ENCODE data around the gene RBM19.

DNA sequence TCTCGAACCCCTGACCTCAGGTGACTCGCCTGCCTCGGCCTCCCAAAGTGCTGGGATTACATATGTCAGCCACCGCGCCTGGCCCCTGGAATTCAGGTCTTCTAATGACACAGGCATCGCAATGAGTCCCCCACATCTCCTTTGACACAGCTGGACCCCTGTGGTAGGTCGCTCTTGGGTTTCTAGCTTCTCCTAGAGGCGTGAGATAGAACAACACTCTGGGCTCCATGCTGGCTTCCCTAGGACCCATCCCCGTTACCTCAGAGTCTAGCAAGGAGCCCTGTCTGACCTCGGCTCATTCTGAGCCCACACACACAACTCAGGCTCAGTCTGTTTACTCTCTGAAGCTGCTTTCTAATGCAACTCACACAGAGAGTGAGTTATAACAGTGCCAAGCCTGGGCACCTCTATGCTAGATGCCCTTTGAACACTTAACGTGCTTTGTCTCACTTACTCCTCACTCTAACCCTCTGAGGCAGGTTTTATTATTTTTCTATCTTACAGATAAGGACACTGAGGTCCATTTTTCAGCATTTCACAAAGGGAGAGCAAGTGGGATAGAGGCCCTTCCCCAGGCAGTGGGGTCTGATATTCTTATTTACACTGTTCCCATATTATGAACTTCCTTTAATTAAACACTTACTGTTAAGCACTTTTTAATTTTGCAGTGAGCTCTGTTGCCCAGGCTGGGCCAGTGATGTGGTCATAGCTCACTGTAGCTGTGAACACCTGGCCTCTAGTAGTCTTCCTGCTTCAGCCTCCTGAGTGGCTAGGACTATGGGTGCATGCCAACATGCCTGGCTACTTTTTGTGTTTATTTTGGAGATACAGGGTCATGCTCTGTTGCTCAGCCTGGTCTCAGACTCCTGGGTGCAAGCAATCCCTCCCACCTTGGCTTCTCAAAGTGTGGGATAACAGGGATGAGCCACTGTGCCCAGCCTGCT lies 40.6 kb upstream of the RBM19 start:
- TF ChIP-seq, protein P1, sequence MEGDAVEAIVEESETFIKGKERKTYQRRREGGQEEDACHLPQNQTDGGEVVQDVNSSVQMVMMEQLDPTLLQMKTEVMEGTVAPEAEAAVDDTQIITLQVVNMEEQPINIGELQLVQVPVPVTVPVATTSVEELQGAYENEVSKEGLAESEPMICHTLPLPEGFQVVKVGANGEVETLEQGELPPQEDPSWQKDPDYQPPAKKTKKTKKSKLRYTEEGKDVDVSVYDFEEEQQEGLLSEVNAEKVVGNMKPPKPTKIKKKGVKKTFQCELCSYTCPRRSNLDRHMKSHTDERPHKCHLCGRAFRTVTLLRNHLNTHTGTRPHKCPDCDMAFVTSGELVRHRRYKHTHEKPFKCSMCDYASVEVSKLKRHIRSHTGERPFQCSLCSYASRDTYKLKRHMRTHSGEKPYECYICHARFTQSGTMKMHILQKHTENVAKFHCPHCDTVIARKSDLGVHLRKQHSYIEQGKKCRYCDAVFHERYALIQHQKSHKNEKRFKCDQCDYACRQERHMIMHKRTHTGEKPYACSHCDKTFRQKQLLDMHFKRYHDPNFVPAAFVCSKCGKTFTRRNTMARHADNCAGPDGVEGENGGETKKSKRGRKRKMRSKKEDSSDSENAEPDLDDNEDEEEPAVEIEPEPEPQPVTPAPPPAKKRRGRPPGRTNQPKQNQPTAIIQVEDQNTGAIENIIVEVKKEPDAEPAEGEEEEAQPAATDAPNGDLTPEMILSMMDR (IDR thresholded peaks at IDR 0.05) = no peak
- TF ChIP-seq BHLHE40 (IDR thresholded peaks at IDR 0.05; ENCODE audit: low read depth, low read length) (no peak), RAD21 (conservative IDR thresholded peaks at IDR 0.05 in 1 of 2, IDR thresholded peaks at IDR 0.05 in 1 of 2) (no peak), ZNF302 (CRISPR knock-in tag; IDR thresholded peaks at IDR 0.05) (no peak), ESRRA (IDR thresholded peaks at IDR 0.05; ENCODE audit: borderline replicate concordance, low read length) (no peak), POLR2A (IDR thresholded peaks at IDR 0.05; ENCODE audit: low read length) (no peak), MAFK (IDR thresholded peaks at IDR 0.05; ENCODE audit: partially characterized antibody) (no peak), CBX2 (IDR thresholded peaks at IDR 0.05; ENCODE audit: borderline replicate concordance, low read depth) (no peak)
- TF ChIP-seq, protein P2, sequence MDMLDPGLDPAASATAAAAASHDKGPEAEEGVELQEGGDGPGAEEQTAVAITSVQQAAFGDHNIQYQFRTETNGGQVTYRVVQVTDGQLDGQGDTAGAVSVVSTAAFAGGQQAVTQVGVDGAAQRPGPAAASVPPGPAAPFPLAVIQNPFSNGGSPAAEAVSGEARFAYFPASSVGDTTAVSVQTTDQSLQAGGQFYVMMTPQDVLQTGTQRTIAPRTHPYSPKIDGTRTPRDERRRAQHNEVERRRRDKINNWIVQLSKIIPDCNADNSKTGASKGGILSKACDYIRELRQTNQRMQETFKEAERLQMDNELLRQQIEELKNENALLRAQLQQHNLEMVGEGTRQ (IDR thresholded peaks at IDR 0.05) = no peak
- TF ChIP-seq, protein P3, sequence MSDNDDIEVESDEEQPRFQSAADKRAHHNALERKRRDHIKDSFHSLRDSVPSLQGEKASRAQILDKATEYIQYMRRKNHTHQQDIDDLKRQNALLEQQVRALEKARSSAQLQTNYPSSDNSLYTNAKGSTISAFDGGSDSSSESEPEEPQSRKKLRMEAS (IDR thresholded peaks at IDR 0.05) = no peak
- TF ChIP-seq, protein P4, sequence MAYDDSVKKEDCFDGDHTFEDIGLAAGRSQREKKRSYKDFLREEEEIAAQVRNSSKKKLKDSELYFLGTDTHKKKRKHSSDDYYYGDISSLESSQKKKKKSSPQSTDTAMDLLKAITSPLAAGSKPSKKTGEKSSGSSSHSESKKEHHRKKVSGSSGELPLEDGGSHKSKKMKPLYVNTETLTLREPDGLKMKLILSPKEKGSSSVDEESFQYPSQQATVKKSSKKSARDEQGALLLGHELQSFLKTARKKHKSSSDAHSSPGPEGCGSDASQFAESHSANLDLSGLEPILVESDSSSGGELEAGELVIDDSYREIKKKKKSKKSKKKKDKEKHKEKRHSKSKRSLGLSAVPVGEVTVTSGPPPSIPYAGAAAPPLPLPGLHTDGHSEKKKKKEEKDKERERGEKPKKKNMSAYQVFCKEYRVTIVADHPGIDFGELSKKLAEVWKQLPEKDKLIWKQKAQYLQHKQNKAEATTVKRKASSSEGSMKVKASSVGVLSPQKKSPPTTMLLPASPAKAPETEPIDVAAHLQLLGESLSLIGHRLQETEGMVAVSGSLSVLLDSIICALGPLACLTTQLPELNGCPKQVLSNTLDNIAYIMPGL (CRISPR knock-in tag; IDR thresholded peaks at IDR 0.05; ENCODE audit: borderline replicate concordance) = no peak
- TF ChIP-seq, protein P5, sequence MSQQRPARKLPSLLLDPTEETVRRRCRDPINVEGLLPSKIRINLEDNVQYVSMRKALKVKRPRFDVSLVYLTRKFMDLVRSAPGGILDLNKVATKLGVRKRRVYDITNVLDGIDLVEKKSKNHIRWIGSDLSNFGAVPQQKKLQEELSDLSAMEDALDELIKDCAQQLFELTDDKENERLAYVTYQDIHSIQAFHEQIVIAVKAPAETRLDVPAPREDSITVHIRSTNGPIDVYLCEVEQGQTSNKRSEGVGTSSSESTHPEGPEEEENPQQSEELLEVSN (IDR thresholded peaks at IDR 0.05; ENCODE audit: borderline replicate concordance, low read depth) = no peak

Data from A549 (cell line).